SK-N-SH (cell line): ENCODE measurements around the gene BCL7C. TPM values are rescaled to one million over a fixed set of nuclear protein-coding genes. Genes with fewer than 3 reads are reported as not detected.

Source experiments
- CTCF ChIA-PET: fragments of 300-600, 350-600 bp; formaldehyde crosslinking; extraction: SDS; loops from one replicate; lab custom pipeline; 2021; lab: Yijun Ruan, JAX
- POLR2A ChIA-PET: fragments of 350-600 bp; sonication (Branson Sonifier 250); formaldehyde crosslinking; extraction: SDS; loops from one replicate; lab custom pipeline; 2020; ENCODE audit warnings: antibody characterized with exemption, inconsistent platforms; lab: Yijun Ruan, JAX
- DNase-seq: peaks from one replicate; pipeline ENCODE4 v3.0.0; 2012
- H2AFZ ChIP-seq: fragments of 200-600 bp; sonication (generic); 2 replicates; pipeline ENCODE4 v1.8.1; 2016; ENCODE audit warnings: antibody characterized with exemption, mild to moderate bottlenecking, low read depth
- H3F3A ChIP-seq: fragments of 200-600 bp; sonication (generic); replicated peaks from 2 replicates; pipeline ENCODE3; 2016; ENCODE audit warnings: antibody characterized with exemption, mild to moderate bottlenecking; ENCODE audit not compliant: insufficient read depth
- H3K27ac ChIP-seq, 2 experiments: fragments of 200-500 bp in 1 of 2; fragments of 200-600 bp in 1 of 2; sonication (Bioruptor generic) in 1 of 2; sonication (generic), shearing (Covaris generic) in 1 of 2; 2 replicates each; pipeline versions ENCODE4 v1.5.1 to v1.6.1; 2014 to 2016; ENCODE audit warnings: low read depth in 2 of 2, inconsistent platforms in 1 of 2, low read length in 1 of 2, mild to moderate bottlenecking in 1 of 2, mixed read lengths in 1 of 2
- H3K27me3 ChIP-seq: fragments of 200-600 bp; sonication (generic), shearing (Covaris generic); 2 replicates; pipeline ENCODE4 v1.6.1; 2016; ENCODE audit warnings: mixed run types; ENCODE audit not compliant: insufficient read depth
- H3K36me3 ChIP-seq, 2 experiments: fragments of 200-500 bp in 1 of 2; fragments of 200-600 bp in 1 of 2; sonication (Bioruptor generic) in 1 of 2; sonication (generic) in 1 of 2; replicated peaks in 1 of 2; 2 replicates each; pipeline versions ENCODE3 to v1.5.1; 2014 to 2016; ENCODE audit warnings: low read length in 1 of 2, mild to moderate bottlenecking in 1 of 2; ENCODE audit not compliant: insufficient read depth in 2 of 2, control insufficient read depth in 1 of 2
- H3K4me1 ChIP-seq, 2 experiments: fragments of 200-500 bp in 1 of 2; fragments of 200-600 bp in 1 of 2; sonication (Bioruptor generic) in 1 of 2; sonication (generic), shearing (Covaris generic) in 1 of 2; 2 replicates each; pipeline versions ENCODE4 v1.5.1 to v1.6.1; 2014 to 2016; ENCODE audit warnings: low read depth in 1 of 2, low read length in 1 of 2, mixed run types in 1 of 2; ENCODE audit not compliant: insufficient read depth in 2 of 2, control insufficient read depth in 1 of 2
- H3K4me2 ChIP-seq: fragments of 200-600 bp; sonication (generic), shearing (Covaris generic); 2 replicates; pipeline ENCODE4 v1.6.1; 2017; ENCODE audit warnings: mixed run types
- H3K4me3 ChIP-seq, 2 experiments: fragments of 200-500 bp in 1 of 2; fragments of 200-600 bp in 1 of 2; sonication (Bioruptor generic) in 1 of 2; sonication (generic), shearing (Covaris generic) in 1 of 2; 2 replicates each; pipeline versions ENCODE4 v1.5.1 to v1.8.1; 2014 to 2016; ENCODE audit warnings: low read depth in 2 of 2, inconsistent platforms in 1 of 2, low read length in 1 of 2, mild to moderate bottlenecking in 1 of 2, mixed read lengths in 1 of 2, moderate library complexity in 1 of 2
- H3K79me2 ChIP-seq: fragments of 200-600 bp; sonication (generic); 2 replicates; pipeline ENCODE4 v1.8.1; 2017; ENCODE audit warnings: mild to moderate bottlenecking; ENCODE audit not compliant: insufficient read depth
- H3K9ac ChIP-seq: fragments of 200-600 bp; sonication (generic); 2 replicates; pipeline ENCODE4 v1.6.1; 2017; ENCODE audit warnings: mixed run types
- H3K9me2 ChIP-seq: fragments of 200-600 bp; sonication (generic); 2 replicates; pipeline ENCODE4 v1.6.1; 2017; ENCODE audit warnings: mixed run types
- H3K9me3 ChIP-seq: fragments of 200-600 bp; sonication (generic); 2 replicates; pipeline ENCODE4 v1.6.1; 2017; ENCODE audit warnings: mixed run types, mild to moderate bottlenecking, moderate library complexity
- H4K20me1 ChIP-seq: fragments of 200-600 bp; sonication (generic); 2 replicates; pipeline ENCODE4 v1.6.1; 2017; ENCODE audit warnings: mild to moderate bottlenecking, mixed run types; ENCODE audit not compliant: insufficient read depth
- CHD2 ChIP-seq: fragments of 150-350 bp; IDR thresholded peaks from 2 replicates; pipeline ENCODE4 v1.6.1; 2018; ENCODE audit warnings: low read length; ENCODE audit not compliant: partially characterized antibody
- ELF1 ChIP-seq: IDR thresholded peaks from 2 replicates; pipeline ENCODE4 v1.4.0; 2012
- EP300 ChIP-seq, 2 experiments: IDR thresholded peaks; 2 replicates each; pipeline versions ENCODE4 v1.4.0 to v1.6.1; 2012; ENCODE audit warnings: borderline replicate concordance in 1 of 2, low read depth in 1 of 2, low read length in 1 of 2
- EZH2phosphoT487 ChIP-seq: fragments of 200-600 bp; sonication (generic); IDR thresholded peaks from 2 replicates; pipeline ENCODE4 v1.6.1; 2017; ENCODE audit warnings: low read depth, mixed run types, mild to moderate bottlenecking, antibody characterized with exemption, moderate library complexity, borderline replicate concordance
- FOXJ3 ChIP-seq: sonication (generic); formaldehyde crosslinking; IDR thresholded peaks from 2 replicates; pipeline ENCODE4 v1.5.1; 2020; ENCODE audit warnings: mild to moderate bottlenecking, missing genetic modification reagents
- FOXM1 ChIP-seq: IDR thresholded peaks from 2 replicates; pipeline ENCODE4 v1.4.0; 2012; ENCODE audit warnings: low read depth, mild to moderate bottlenecking
- GATA2 ChIP-seq: sonication (generic); formaldehyde crosslinking; IDR thresholded peaks from 2 replicates; pipeline ENCODE4 v1.5.0; 2020; ENCODE audit warnings: mild to moderate bottlenecking, missing genetic modification reagents
- MEF2A ChIP-seq: IDR thresholded peaks from 2 replicates; pipeline ENCODE4 v1.4.0; 2012; ENCODE audit warnings: low read depth, borderline replicate concordance
- MXI1 ChIP-seq: IDR thresholded peaks from 2 replicates; pipeline ENCODE4 v1.6.1; 2012; ENCODE audit warnings: mild to moderate bottlenecking, low read depth, low read length, improper control_type of control experiment
- POLR2AphosphoS5 ChIP-seq: IDR thresholded peaks from 2 replicates; pipeline ENCODE4 v1.6.1; 2012; ENCODE audit warnings: low read depth, low read length
- RAD21 ChIP-seq: IDR thresholded peaks from 2 replicates; pipeline ENCODE4 v1.6.1; 2012; ENCODE audit warnings: mild to moderate bottlenecking, low read length
- REST ChIP-seq: IDR thresholded peaks from 2 replicates; pipeline ENCODE4 v1.6.1; 2012; ENCODE audit warnings: mild to moderate bottlenecking, low read depth, low read length, moderate library complexity
- RFX5 ChIP-seq: IDR thresholded peaks from 2 replicates; pipeline ENCODE4 v1.6.1; 2012; ENCODE audit warnings: mild to moderate bottlenecking, improper control_type of control experiment, low read length
- SIN3A ChIP-seq: IDR thresholded peaks from 2 replicates; pipeline ENCODE4 v1.6.1; 2012; ENCODE audit warnings: low read depth, mild to moderate bottlenecking, low read length, moderate library complexity, borderline replicate concordance
- SMC3 ChIP-seq: IDR thresholded peaks from 2 replicates; pipeline ENCODE4 v1.6.1; 2012; ENCODE audit warnings: low read depth, low read length, improper control_type of control experiment
- TAF1 ChIP-seq: IDR thresholded peaks from 2 replicates; pipeline ENCODE4 v1.6.1; 2012; ENCODE audit warnings: low read depth, mild to moderate bottlenecking, low read length, moderate library complexity, borderline replicate concordance
- USF1 ChIP-seq: IDR thresholded peaks from 2 replicates; pipeline ENCODE4 v1.4.0; 2012; ENCODE audit warnings: low read depth, borderline replicate concordance
- YY1 ChIP-seq: IDR thresholded peaks from 2 replicates; pipeline ENCODE4 v1.4.0; 2012; ENCODE audit warnings: low read depth, mild to moderate bottlenecking
- WGBS: methylation state at CpG from one replicate; pipeline ENCODE4 v1.1.6; 2017; ENCODE audit warnings: low lambda C conversion rate; 5-methylcytosine and 5-hydroxymethylcytosine counted together
- polyA plus RNA-seq, 3 experiments: library from polyadenylated mRNA; depleted of rRNA; stranded (reverse); fragments of >200 nt; gene quantifications; 2 replicates each; pipeline ENCODE4 v1.2.3, GENCODE V29; 2012
- TF ChIP-seq, protein P1 (sequence below): fragments of 200-600 bp; sonication (generic); IDR thresholded peaks from 2 replicates; pipeline ENCODE4 v1.6.1; 2017; ENCODE audit warnings: antibody characterized with exemption, mild to moderate bottlenecking, moderate library complexity
- TF ChIP-seq, protein P2 (sequence below): IDR thresholded peaks from 2 replicates; pipeline ENCODE4 v1.4.0; 2012; ENCODE audit warnings: low read depth
- TF ChIP-seq, protein P3 (sequence below): fragments of 150-350 bp; IDR thresholded peaks from 2 replicates; pipeline ENCODE4 v1.6.1; 2017; ENCODE audit warnings: antibody characterized with exemption, low read length, low read depth, borderline replicate concordance

BCL7C gene
- polyA plus RNA-seq, 1 of the 3 experiments (the other 2 are of a cell fraction): 56.3 TPM

DNA sequence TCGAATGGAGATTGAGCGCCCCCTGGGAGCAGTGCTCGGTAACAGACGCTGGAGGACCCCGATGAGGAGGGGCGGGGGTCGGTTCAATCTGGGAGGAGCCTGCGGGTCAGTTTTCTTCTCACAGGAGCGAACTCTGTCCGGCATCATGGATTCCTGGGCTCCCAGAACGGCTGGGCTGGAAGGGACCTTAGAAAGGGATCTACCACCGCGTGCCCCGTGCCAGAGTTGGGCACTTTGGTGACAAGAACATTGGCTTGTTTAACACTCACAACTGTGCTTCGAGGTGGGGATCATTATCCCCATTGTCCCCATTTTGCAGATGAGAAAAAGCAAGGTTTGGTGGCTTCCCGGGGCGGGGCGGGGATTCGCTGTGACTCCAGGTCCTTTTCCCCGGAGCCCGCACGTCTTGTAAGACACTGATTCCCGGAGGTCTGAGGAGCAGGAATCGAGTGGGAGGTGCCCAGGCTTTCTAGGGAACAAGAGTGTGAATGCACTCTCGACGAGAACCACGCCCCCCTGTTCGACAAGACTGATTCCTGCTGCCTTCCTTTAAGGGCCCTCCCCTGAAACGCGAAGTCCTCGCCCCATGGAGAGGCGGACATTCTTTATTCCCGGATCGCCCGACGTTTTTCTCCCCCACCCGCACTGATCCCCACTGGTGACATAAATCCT, 28.0 kb upstream of the BCL7C start:
- H3K9me3 ChIP-seq: no peaks in the 10 kb centered on the region
- 1% methylated on average over 26 of the region's 37 CpGs for WGBS
- H3F3A ChIP-seq: peaks cover 16% of the 10 kb centered on the region
- no peaks in the 10 kb centered on the region for H3K9me2 ChIP-seq
- peak; percentile 92 for DNase-seq
- H3K4me2 ChIP-seq: peak overlapping the region; percentile 88
- peak overlapping the region; percentile 83 for H2AFZ ChIP-seq
- peaks cover 14% of the 10 kb centered on the region for H3K79me2 ChIP-seq
- H3K4me3 ChIP-seq: peak overlapping the region; percentile 72 to 80
- peak overlapping the region; percentile 88 to 91 for H3K27ac ChIP-seq
- H3K9ac ChIP-seq: peak overlapping the region; percentile 66
- H4K20me1 ChIP-seq: no peaks in the 10 kb centered on the region
- TF ChIP-seq FOXM1 (no peak), POLR2AphosphoS5 (peak; percentile 51; the same call in 1 of the 2 replicates), MXI1 (0 out of 2 replicates have a peak, but pooled peaks have one; percentile 57), YY1 (no peak), REST (no peak), SMC3 (peak; percentile 90), SIN3A (0 out of 2 replicates have a peak, but pooled peaks have one; percentile 52), CHD2 (no peak), USF1 (no peak), EP300 (IDR thresholded peaks at IDR 0.05; ENCODE audit: borderline replicate concordance in 1 of 2, low read depth in 1 of 2, low read length in 1 of 2) (no peak), EZH2phosphoT487 (no peak), ELF1 (no peak), GATA2 (CRISPR knock-in tag) (0 out of 2 replicates have a peak, but pooled peaks have one; percentile 14), RFX5 (no peak), FOXJ3 (CRISPR knock-in tag) (no peak), MEF2A (no peak), RAD21 (peak; percentile 96), TAF1 (peak; percentile 16; the same call in 1 of the 2 replicates)
- TF ChIP-seq, protein P1, sequence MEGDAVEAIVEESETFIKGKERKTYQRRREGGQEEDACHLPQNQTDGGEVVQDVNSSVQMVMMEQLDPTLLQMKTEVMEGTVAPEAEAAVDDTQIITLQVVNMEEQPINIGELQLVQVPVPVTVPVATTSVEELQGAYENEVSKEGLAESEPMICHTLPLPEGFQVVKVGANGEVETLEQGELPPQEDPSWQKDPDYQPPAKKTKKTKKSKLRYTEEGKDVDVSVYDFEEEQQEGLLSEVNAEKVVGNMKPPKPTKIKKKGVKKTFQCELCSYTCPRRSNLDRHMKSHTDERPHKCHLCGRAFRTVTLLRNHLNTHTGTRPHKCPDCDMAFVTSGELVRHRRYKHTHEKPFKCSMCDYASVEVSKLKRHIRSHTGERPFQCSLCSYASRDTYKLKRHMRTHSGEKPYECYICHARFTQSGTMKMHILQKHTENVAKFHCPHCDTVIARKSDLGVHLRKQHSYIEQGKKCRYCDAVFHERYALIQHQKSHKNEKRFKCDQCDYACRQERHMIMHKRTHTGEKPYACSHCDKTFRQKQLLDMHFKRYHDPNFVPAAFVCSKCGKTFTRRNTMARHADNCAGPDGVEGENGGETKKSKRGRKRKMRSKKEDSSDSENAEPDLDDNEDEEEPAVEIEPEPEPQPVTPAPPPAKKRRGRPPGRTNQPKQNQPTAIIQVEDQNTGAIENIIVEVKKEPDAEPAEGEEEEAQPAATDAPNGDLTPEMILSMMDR: peak; percentile 90
- TF ChIP-seq, protein P2, sequence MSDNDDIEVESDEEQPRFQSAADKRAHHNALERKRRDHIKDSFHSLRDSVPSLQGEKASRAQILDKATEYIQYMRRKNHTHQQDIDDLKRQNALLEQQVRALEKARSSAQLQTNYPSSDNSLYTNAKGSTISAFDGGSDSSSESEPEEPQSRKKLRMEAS: peak; percentile 36
- TF ChIP-seq, protein P3, sequence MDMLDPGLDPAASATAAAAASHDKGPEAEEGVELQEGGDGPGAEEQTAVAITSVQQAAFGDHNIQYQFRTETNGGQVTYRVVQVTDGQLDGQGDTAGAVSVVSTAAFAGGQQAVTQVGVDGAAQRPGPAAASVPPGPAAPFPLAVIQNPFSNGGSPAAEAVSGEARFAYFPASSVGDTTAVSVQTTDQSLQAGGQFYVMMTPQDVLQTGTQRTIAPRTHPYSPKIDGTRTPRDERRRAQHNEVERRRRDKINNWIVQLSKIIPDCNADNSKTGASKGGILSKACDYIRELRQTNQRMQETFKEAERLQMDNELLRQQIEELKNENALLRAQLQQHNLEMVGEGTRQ: no peak
- ChIA-PET POLR2A (interaction anchor here (0.6 to 1.0 kb wide), 3 partner anchors 20 to 147 kb away, joined by 3 to 6 read pairs (median 4); no protein-coding TSS in a partner anchor), CTCF (interaction anchor here (0.7 to 7.4 kb wide), 6 partner anchors 16 to 108 kb away, joined by 4 to 48 read pairs (median 6); no protein-coding TSS in a partner anchor)
- H3K27me3 ChIP-seq: no peaks in the 10 kb centered on the region
- peaks cover 3 to 12% of the 10 kb centered on the region in 2 experiments for H3K36me3 ChIP-seq
- peaks cover 0 to 15% of the 10 kb centered on the region in 2 experiments; a peak in 1 of 4 replicates for H3K4me1 ChIP-seq
